BE2C (cell line): ENCODE results near the gene INVS.

ENCODE experiments used
- DNase-seq: peaks from one replicate; pipeline ENCODE4 v3.0.0-alpha.2; 2020
- H3K27me3 ChIP-seq: fragments of 250-450 bp; sonication (Bioruptor Pico); 2 replicates; pipeline ENCODE4 v1.5.1; 2020; ENCODE audit warnings: mild to moderate bottlenecking
- H3K36me3 ChIP-seq: fragments of 250-450 bp; sonication (Bioruptor Pico); 2 replicates; pipeline ENCODE4 v1.5.1; 2020; ENCODE audit warnings: mild to moderate bottlenecking
- H3K4me1 ChIP-seq: fragments of 250-450 bp; sonication (Bioruptor Pico); 2 replicates; pipeline ENCODE4 v1.5.1; 2020
- H3K4me3 ChIP-seq: 2 replicates; pipeline ENCODE4 v1.5.1; 2011; ENCODE audit warnings: low read depth, low read length
- H3K9me3 ChIP-seq: fragments of 250-450 bp; sonication (Bioruptor Pico); 2 replicates; pipeline ENCODE4 v1.5.1; 2020
- CTCF ChIP-seq: IDR thresholded peaks from 2 replicates; pipeline ENCODE4 v1.5.1; 2012; ENCODE audit warnings: mild to moderate bottlenecking, low read depth, low read length

INVS gene

GRCh38 chr9:100125236-100125635 is 26.2 kb downstream of the INVS start:
- Histone ChIP-seq H3K36me3 (0 out of 2 replicates have a peak, but pooled peaks cover 5% of the 10 kb centered on the region), H3K4me1 (no peaks in the 10 kb centered on the region; the same call in 1 of the 2 replicates), H3K4me3 (no peak overlapping the region), H3K27me3 (no peaks in the 10 kb centered on the region), H3K9me3 (no peaks in the 10 kb centered on the region)
- TF ChIP-seq CTCF = no peak
- DNase-seq = no peak

GRCh38 chr9:100125910-100126309 is 26.9 kb downstream of the INVS start:
- no peaks in the 10 kb centered on the region for H3K9me3 ChIP-seq
- 0 out of 2 replicates have a peak, but pooled peaks cover 5% of the 10 kb centered on the region for H3K36me3 ChIP-seq
- no peaks in the 10 kb centered on the region for H3K27me3 ChIP-seq
- no peak for DNase-seq
- no peak overlapping the region for H3K4me3 ChIP-seq
- no peak for TF ChIP-seq CTCF
- no peaks in the 10 kb centered on the region; the same call in 1 of the 2 replicates for H3K4me1 ChIP-seq

- no peak for TF ChIP-seq CTCF
- no peaks in the 10 kb centered on the region for H3K9me3 ChIP-seq
- H3K36me3 ChIP-seq = 0 out of 2 replicates have a peak, but pooled peaks cover 5% of the 10 kb centered on the region
- H3K27me3 ChIP-seq = no peaks in the 10 kb centered on the region
- DNase-seq = no peak
- H3K4me3 ChIP-seq = no peak overlapping the region
- H3K4me1 ChIP-seq = no peaks in the 10 kb centered on the region; the same call in 1 of the 2 replicates
These were observed 27.4 kb downstream of the INVS start for GRCh38 chr9:100126423-100126822.

GRCh38 chr9:100129772-100130171 is 30.7 kb downstream of the INVS start:
- Histone ChIP-seq H3K9me3 (no peaks in the 10 kb centered on the region), H3K27me3 (no peaks in the 10 kb centered on the region), H3K36me3 (0 out of 2 replicates have a peak, but pooled peaks cover 5% of the 10 kb centered on the region), H3K4me1 (no peaks in the 10 kb centered on the region), H3K4me3 (no peak overlapping the region)
- no peak for DNase-seq
- no peak for TF ChIP-seq CTCF

GRCh38 chr9:100131216-100131615 is 32.2 kb downstream of the INVS start:
- H3K9me3 ChIP-seq = no peaks in the 10 kb centered on the region
- H3K4me3 ChIP-seq = no peak overlapping the region
- no peaks in the 10 kb centered on the region for H3K27me3 ChIP-seq
- 0 out of 2 replicates have a peak, but pooled peaks cover 5% of the 10 kb centered on the region for H3K36me3 ChIP-seq
- no peak for TF ChIP-seq CTCF
- no peak for DNase-seq
- H3K4me1 ChIP-seq = no peaks in the 10 kb centered on the region

- no peak for TF ChIP-seq CTCF
- Histone ChIP-seq H3K4me3 (no peak overlapping the region), H3K36me3 (0 out of 2 replicates have a peak, but pooled peaks cover 3% of the 10 kb centered on the region), H3K4me1 (no peaks in the 10 kb centered on the region), H3K27me3 (no peaks in the 10 kb centered on the region), H3K9me3 (no peaks in the 10 kb centered on the region)
- no peak for DNase-seq
These were observed 32.9 kb downstream of the INVS start for GRCh38 chr9:100131875-100132430.
